ENCODE data around the gene GOLGA6B.
"Not testable (repeated sequence)": the region's sequence is repeated elsewhere in the genome, so short reads cannot be mapped to it uniquely, and the experiment has no call there.

GOLGA6B gene

DNA sequence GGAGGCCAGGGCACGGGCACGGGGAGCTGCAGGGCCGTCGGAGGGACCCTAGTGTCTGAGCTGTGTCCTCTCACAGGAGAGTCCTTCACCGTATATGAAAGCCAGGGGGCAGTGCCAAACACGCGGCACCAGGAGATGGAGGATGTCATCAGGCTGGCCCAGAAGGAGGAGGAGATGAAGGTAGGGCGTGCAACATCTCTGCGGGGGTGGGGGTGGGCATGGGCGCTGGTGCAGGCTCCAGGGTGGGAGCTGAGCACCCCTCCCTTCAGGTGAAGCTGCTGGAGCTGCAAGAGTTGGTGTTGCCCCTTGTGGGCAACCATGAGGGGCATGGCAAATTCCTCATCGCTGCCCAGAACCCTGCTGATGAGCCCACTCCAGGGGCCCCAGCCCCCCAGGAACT is 11.2 kb downstream of the GOLGA6B start:
- DNase-seq, result not testable (repeated sequence)

DNA sequence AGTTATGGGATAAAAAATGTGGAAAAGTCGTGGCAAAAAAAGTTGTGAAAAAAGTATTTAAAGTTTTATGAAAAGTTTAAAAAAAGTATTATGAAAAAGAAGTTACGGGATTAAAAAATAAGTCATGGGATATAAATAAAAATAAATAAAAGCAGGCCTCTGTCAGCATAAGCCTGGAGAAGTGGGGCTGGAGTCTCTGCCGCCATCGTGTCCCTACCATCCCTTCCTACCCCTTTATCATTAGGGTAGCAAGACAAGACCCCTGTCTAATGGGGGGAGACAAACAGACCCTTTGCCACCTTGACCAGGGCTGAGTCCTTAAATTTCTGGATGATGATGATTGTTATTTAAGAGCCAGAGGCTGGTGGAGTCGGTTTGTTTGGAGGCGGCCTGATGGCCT is 15.3 kb downstream of the GOLGA6B start:
- DNase-seq, result not testable (repeated sequence)

DNA sequence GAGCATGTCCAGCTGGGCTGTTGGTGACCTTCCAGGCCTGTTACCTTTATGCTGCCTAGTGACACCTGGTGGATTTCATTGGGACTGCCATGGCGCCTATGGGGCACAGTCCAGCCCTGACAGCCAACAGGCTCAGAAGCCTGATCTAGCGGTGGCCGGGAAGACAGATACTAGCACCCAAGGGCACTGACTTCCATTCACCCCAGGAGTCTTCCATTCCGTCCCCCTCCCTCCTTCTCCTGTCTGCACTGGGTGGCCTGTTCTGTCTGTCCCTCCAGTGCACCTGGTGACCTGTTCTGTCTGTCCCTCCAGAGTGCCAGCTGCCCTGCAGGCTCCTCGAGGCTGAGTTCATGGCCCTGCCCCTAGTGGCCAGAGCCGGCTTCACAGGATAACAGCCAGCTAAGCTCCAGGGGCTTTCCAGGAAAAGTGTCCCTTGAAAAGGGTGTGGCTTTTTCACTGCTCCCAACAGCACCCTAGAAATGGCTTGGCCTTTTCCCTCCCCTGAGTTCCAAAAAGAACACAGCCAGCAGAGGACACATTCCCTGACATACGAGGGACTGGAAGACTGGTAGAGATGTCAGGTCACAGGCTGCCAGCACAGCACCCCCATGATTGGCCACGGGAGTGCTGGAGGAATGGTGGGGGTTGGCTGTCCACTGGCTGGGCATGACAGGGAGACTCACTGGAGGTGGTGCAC is 16.3 kb downstream of the GOLGA6B start:
- not testable (repeated sequence) for DNase-seq

DNA sequence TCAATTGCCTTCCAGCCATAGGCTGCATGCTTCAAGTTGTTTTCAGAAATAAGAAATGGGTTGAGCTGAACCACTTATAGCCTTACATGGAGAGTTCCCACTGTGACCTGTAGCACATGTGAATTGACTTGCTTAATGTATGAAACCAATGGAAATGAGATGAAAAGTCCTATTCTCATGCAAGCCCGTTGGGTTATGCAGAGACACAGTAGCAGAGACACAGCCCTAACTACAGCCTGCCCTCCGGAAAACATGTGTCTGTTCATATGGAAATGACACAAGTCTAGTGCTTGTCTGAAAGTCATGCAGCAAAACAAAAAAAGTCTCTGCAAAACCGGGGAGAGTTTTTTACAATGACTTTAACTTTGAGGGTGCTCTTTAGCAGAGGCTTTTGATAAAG is 17.0 kb downstream of the GOLGA6B start:
- no peak for DNase-seq

DNA sequence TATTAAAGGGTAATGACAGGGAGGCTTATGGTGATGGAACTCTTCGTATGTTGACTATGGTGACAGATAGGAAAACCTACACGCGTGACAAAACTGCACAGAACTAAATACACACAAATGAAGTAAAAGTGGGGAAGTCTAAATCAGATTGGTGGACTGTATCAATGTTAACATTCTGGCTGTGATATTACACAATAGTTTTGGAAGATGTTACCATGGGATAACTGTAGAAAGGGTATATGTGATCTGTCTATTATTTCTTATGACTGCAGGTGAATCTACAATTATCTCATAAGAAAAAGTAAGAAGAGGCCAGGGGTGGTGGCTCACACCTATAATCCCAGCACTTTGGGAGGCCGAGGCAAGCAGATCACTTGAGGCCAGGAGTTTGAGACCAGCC is 22.3 kb downstream of the GOLGA6B start:
- DNase-seq, result no peak

DNA sequence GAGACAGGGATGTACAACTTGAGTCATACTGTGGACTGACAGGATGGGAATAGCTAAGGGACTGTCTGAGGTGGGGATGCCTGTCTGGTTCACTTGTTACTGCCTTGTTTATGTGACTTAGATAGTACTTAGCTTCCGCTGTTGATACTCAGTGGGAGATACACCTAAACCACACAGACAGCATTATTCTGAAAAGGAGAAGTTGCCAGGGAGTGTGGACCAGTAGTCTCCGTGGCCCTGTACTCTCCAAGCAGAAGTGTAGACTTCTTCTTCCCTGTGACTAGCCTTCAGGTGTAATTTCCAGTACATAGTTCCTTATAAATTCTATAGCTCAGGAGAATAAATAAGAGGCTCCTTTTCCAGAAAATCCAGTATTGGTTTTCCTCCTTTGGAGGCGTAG is 26.4 kb downstream of the GOLGA6B start:
- DNase-seq, result no peak

DNA sequence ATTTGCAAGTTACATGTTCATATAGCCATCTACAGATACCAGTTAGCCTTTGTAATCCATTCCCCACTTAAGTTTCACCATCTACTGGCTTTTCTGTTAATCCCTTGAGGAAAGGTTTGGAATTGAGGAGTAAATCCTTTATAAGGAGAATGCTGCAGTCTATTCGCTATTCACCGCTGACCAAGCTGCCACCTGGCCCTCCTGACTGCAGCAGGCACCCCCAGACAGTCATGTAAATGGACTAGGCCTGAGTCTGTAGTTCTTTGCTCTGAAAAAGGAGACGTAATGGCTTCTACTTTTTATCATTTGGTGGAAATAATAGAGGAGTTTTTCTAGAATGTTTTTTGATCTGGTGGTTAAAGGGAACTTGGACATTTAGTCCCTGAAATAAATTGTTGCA is 28.3 kb downstream of the GOLGA6B start:
- no peak for DNase-seq

DNA sequence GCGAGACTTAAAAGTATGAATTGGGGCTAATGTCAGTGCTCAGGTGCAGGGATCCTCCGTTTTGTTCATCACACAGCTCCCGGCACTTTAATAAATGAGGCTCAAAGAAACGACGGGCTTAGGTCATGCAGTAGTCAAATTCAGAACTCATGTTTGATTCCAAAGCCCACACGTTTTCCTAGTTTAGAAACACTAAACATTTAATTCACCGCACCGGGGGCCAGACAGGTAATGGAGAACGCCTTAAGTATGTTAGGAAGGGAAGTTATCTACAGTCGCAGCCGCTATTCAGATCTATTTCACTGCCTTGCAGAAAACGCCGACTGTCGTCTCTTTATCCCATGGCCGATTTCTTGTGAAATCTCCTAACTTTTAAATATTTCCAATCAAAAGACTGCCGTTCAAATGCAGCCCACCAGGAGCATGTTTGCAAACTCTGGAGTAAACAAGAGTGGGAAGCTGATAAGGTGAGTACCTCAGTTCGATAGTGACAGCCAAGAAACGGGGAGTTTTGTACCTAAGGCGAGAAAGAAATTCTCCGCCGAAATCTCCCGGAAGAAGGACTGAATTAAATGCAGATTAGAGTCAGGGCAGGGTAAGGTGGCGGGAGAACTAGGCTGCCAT is 30.9 kb downstream of the GOLGA6B start:
- DNase-seq, result no peak

DNA sequence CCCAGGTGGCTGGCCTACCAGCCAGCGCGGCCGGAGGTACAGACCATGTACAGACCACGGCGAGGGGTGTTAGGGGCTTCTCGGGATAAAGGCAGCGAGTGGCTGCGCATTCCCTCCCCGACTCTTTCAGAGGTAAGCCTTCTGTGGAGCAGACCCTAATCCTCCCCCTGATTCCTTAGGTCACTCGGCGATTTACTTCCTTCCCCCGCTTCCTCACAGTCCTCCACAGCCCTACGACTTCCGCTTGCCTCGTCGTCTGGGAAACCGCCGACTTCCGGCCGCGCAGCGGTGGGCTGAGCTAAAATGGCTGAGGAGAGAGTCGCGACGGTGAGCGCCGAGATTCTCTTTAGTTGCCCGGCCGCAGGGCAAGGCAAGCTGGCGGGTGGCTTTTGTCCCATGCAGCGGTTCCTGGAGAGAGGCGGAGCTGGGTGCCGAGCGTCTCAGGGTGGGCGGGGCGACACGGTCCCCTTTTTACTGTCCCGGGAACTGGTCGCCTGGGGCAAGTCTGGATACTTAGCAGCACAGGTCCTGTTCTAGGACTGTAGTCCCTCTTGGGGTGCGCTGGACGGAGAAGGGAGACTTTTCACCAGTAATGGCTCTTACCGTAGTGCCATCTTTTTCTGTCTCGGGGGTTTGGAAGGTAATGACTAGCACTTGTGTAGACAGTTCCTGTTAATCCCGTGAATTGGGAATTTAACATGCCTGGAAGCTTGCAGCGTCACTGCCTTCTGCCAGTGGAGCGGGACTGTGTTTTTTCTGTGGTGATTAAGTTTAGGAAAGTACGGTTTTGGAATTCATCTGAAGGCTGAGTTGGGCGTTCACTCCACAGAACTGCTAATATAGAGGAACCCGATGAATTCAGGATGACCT is 31.7 kb downstream of the GOLGA6B start, which contains the start of the genes BBS4 and HIGD2B:
TSS of gene BBS4 (plus strand) at position 283 of the 870 bp plus-strand sequence. CDS start at position 304, 21 bp downstream.
TSS of gene HIGD2B (minus strand) at position 258 of the 870 bp plus-strand sequence. CDS start 9,808 bp downstream, outside the sequence.
- DNase-seq, result no peak

DNA sequence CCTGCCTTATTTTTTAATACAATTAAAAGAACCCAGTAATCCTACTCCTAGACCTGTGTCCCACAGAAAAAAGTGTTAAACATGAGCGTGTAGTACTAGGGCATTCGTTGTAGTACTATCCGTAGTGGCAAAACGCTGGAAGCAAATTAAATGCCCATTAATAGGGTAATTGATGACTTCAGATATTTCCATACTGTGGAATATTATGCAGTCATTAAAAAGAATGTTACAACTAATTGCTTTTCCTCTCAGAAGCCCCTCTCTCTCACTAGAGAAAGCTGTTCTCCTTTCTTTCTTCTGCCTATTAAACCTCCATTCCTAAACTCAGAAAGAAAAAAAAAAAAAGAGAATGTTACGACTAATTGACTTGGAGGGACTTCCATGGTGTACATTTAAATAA is 34.2 kb downstream of the GOLGA6B start:
- no peak for DNase-seq

DNA sequence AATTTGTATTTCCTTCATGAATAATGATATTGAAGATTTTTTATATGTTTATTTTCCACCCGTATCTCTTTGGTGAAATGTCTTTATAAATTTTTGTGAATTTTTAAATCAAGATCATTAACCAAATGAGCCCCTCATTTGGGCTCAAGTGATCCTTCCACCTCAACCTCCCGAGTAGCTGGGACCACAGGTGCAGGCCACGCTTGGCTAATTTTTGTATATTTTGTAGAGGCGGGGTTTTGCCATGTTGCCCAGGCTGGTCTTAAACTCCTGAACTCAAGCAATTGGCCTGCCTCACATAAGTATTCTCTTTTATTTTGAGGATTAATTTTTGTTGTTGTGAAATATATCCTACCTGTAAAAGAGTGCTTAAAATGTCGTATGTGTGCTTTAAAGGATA is 36.4 kb downstream of the GOLGA6B start:
- no peak for DNase-seq

DNA sequence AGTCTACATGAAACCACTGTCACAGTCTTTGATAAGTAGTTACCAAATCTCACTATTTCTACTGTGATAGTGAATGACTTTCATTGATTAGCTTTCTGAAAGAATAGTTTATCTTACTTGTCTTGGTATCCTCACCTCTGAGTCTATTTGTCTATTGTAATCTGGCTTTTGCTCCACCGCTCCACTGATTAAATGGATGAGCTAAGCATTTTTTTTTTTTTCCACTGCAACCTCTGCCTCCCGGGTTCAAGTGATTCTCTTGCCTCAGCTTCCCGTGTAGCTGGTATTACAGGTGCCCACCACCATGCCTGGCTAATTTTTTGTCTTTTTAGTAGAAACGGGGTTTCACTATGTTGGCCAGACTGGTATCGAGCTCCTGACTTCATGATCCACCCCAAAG is 44.4 kb downstream of the GOLGA6B start:
- DNase-seq, result no peak

DNA sequence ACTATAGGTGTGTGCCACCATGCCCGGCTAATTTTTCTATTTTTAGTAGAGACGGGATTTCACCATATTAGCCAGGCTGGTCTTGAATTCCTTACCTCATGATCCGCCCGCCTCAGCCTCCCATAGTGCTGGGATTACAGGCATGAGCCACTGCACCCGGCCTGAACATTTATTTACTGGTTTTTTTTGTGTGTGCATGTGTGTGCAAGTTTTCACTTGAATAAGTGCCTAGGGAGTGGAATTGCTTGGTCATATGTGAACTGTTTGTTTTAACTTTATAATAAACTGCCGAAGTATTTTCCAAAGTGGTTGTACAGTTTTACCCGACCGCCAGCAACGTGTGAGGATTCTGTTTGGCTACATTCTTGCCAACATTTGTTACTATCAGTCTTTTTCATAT is 45.6 kb downstream of the GOLGA6B start:
- DNase-seq, result no peak

DNA sequence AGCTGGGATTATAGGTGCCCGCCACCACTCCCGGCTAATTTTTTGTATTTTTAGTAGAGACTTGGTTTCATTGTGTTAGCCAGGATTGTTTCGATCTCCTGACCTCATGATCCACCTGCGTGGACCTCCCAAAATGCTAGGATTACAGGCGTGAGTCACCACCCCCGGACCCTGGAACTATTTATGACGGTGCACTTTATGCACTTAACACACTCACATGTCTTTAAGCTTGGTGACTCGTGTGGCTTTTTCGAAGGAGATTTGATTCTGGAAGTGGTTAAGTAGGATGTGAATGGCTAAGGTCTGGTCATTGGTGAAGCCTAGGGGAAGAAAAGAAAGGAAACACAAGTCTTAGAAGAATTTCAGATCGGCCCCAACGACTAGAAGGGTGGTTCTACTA is 51.8 kb downstream of the GOLGA6B start:
- no peak for DNase-seq

DNA sequence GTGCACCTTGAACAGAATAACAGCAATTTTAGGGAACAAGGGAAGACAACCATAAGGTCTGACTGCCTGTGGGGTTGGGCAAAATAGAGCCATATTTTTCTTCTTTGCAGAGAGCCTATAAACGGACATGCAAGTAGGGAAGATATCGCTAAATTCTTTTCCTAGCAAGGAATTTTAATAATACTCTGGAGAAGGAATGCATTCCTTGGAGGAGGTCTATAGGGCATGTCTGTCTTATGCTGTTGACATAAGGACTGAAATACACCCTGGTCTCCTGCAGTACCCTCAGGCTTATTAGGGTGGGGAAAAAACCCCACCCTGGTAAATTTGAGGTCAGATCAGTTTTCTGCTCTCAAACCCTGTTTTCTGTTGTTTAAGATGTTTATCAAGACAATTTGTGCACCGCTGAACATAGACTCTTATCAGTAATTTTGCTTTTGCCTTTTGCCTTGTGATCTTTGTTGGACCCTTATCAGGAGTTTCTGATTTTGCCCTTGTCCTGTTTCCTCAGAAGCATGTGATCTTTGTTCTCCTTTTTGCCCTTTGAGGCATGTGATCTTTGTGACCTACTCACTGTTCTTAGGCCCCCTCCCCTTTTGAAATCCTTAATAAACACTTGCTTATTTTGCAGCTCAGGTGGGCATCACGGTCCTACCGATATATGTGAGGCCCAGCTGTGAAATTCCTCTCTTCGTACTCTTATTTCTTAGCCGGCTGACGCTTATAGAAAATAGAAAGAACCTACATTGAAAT is 54.2 kb downstream of the GOLGA6B start:
- DNase-seq, result not testable (repeated sequence)
